B cell (primary cell): ENCODE data around the gene BEST1.
"Not testable (repeated sequence)": the region's sequence is repeated elsewhere in the genome, so short reads cannot be mapped to it uniquely, and the experiment has no call there.

Experiments used
- CTCF ChIP-seq: fragments of 200-600 bp; IDR thresholded peaks from one replicate; pipeline ENCODE4 v1.8.0; 2022; ENCODE audit warnings: antibody characterized with exemption, mild to moderate bottlenecking
- EZH2 ChIP-seq: IDR thresholded peaks from 2 replicates; pipeline ENCODE4 v1.6.1; 2012; ENCODE audit warnings: borderline replicate concordance, low read depth, mild to moderate bottlenecking, moderate library complexity, low read length; ENCODE audit not compliant: insufficient read depth, poor library complexity, severe bottlenecking

- not testable (repeated sequence) for TF ChIP-seq CTCF, EZH2
Observed at GRCh38 chr11:61953632-61954031, 3.5 kb downstream of the BEST1 start.
